H1 (cell line): ENCODE data around the gene NOL4L. TPM values are rescaled to one million over a fixed set of nuclear protein-coding genes. Genes with fewer than 3 reads are reported as not detected.

ENCODE experiments used
- CTCF ChIA-PET: fragments of 300-600 bp; sonication (Branson Sonifier 250); formaldehyde crosslinking; loops from one replicate; lab custom pipeline; 2021; ENCODE audit not compliant: partially characterized antibody; lab: Charles Lee
- POLR2A ChIA-PET: fragments of 300-600 bp; sonication (Branson Sonifier 250); formaldehyde crosslinking; loops from one replicate; lab custom pipeline; 2021; ENCODE audit warnings: inconsistent platforms; ENCODE audit not compliant: partially characterized antibody; lab: Charles Lee
- DNase-seq, 2 experiments: peaks; one replicate each; pipeline versions ENCODE4 v3.0.0 to v3.0.0-alpha.2; 2010 to 2022; ENCODE audit warnings: low spot score in 2 of 2, low read depth in 1 of 2, mixed read lengths in 1 of 2
- FAIRE-seq: peaks from 2 replicates; lab custom pipeline; 2011; peaks lifted over from hg19 to GRCh38; lab: Jason Lieb, UNC
- H2AFZ ChIP-seq: 2 replicates; pipeline ENCODE4 v1.8.1; 2012; ENCODE audit warnings: low read length, inconsistent platforms
- H2AK5ac ChIP-seq: 2 replicates; pipeline ENCODE4 v1.6.1; 2013; ENCODE audit warnings: low read depth, low read length
- H2BK120ac ChIP-seq: replicated peaks from 2 replicates; pipeline ENCODE3; 2013; ENCODE audit warnings: low read depth, low read length, inconsistent platforms
- H2BK12ac ChIP-seq: 2 replicates; pipeline ENCODE4 v1.6.1; 2013; ENCODE audit warnings: low read depth, low read length
- H2BK15ac ChIP-seq: 2 replicates; pipeline ENCODE4 v1.6.1; 2013; ENCODE audit warnings: low read length
- H2BK20ac ChIP-seq: 2 replicates; pipeline ENCODE4 v1.6.1; 2013; ENCODE audit warnings: low read length
- H2BK5ac ChIP-seq: 2 replicates; pipeline ENCODE4 v1.6.1; 2013; ENCODE audit warnings: low read depth, low read length
- H3K14ac ChIP-seq: 2 replicates; pipeline ENCODE4 v1.6.1; 2013; ENCODE audit warnings: inconsistent platforms; ENCODE audit not compliant: insufficient read length
- H3K18ac ChIP-seq: 2 replicates; pipeline ENCODE4 v1.6.1; 2013; ENCODE audit warnings: low read length; ENCODE audit errors: extremely low read depth
- H3K23ac ChIP-seq: 2 replicates; pipeline ENCODE4 v1.6.1; 2013; ENCODE audit warnings: inconsistent platforms; ENCODE audit not compliant: insufficient read length
- H3K23me2 ChIP-seq: 2 replicates; pipeline ENCODE4 v1.6.1; 2013; ENCODE audit warnings: low read depth, low read length
- H3K27ac ChIP-seq: 2 replicates; pipeline ENCODE4 v1.6.1; 2011; ENCODE audit warnings: low read depth, low read length, inconsistent platforms
- H3K27me3 ChIP-seq, 4 experiments: replicated peaks in 1 of 4; 1 replicate in 1 of 4; 2 replicates in 3 of 4; pipeline versions ENCODE4 v1.6.1 to v1.8.1; 2011 to 2013; ENCODE audit warnings: low read length in 3 of 4, mild to moderate bottlenecking in 3 of 4, inconsistent platforms in 2 of 4, mixed read lengths in 2 of 4, moderate library complexity in 1 of 4; ENCODE audit not compliant: control insufficient read depth in 3 of 4, insufficient read depth in 3 of 4; ENCODE audit errors: extremely low read depth in 1 of 4
- H3K36me3 ChIP-seq, 4 experiments: 2 replicates each; pipeline versions ENCODE4 v1.6.1 to v1.8.1; 2011 to 2013; ENCODE audit warnings: mild to moderate bottlenecking in 4 of 4, low read length in 3 of 4, moderate library complexity in 2 of 4, control low read depth in 1 of 4, inconsistent platforms in 1 of 4; ENCODE audit not compliant: insufficient read depth in 4 of 4, control insufficient read depth in 2 of 4
- H3K4ac ChIP-seq: replicated peaks from 2 replicates; pipeline ENCODE3; 2013; ENCODE audit warnings: low read length, low read depth, mixed read lengths, inconsistent platforms; ENCODE audit not compliant: insufficient read length
- H3K4me1 ChIP-seq, 4 experiments: replicated peaks in 1 of 4; 1 replicate in 1 of 4; 2 replicates in 3 of 4; pipeline versions ENCODE4 v1.6.1 to v1.8.1; 2011 to 2013; ENCODE audit warnings: low read length in 3 of 4, inconsistent platforms in 2 of 4, mixed read lengths in 1 of 4; ENCODE audit not compliant: insufficient read depth in 4 of 4, control insufficient read depth in 3 of 4
- H3K4me2 ChIP-seq, 2 experiments: 2 replicates each; pipeline versions ENCODE4 v1.6.1 to v1.8.1; 2011 to 2013; ENCODE audit warnings: low read depth in 2 of 2, low read length in 2 of 2, control low read depth in 1 of 2, inconsistent platforms in 1 of 2, mild to moderate bottlenecking in 1 of 2; ENCODE audit not compliant: insufficient read depth in 1 of 2
- H3K4me3 ChIP-seq, 4 experiments: fragments of 200-600, 300-600 bp in 1 of 4; sonication (generic), shearing (Covaris generic), sonication (Bioruptor Twin) in 1 of 4; 2 replicates each; pipeline versions ENCODE4 v1.5.1 to v1.8.1; 2011 to 2016; ENCODE audit warnings: low read length in 4 of 4, low read depth in 3 of 4, control low read depth in 2 of 4, inconsistent platforms in 2 of 4, mild to moderate bottlenecking in 2 of 4, mixed read lengths in 1 of 4, moderate library complexity in 1 of 4; ENCODE audit not compliant: insufficient read depth in 2 of 4; ENCODE audit errors: extremely low read depth in 1 of 4
- H3K56ac ChIP-seq: replicated peaks from 2 replicates; pipeline ENCODE3; 2013; ENCODE audit warnings: low read depth, mild to moderate bottlenecking, mixed read lengths, low read length, inconsistent platforms; ENCODE audit not compliant: insufficient read length
- H3K79me1 ChIP-seq: 2 replicates; pipeline ENCODE4 v1.6.1; 2013; ENCODE audit warnings: low read depth, low read length, control low read depth
- H3K79me2 ChIP-seq, 2 experiments: 2 replicates each; pipeline versions ENCODE4 v1.6.1 to v1.8.1; 2012 to 2013; ENCODE audit warnings: low read length in 2 of 2, mild to moderate bottlenecking in 2 of 2, inconsistent platforms in 1 of 2; ENCODE audit not compliant: insufficient read depth in 2 of 2, control insufficient read depth in 1 of 2
- H3K9ac ChIP-seq, 4 experiments: replicated peaks in 1 of 4; 1 replicate in 1 of 4; 2 replicates in 3 of 4; pipeline versions ENCODE4 v1.6.1 to v1.8.1; 2011 to 2013; ENCODE audit warnings: low read depth in 3 of 4, low read length in 3 of 4, control low read depth in 2 of 4, mild to moderate bottlenecking in 2 of 4, moderate library complexity in 2 of 4, inconsistent platforms in 1 of 4; ENCODE audit errors: extremely low read depth in 1 of 4
- H3K9me3 ChIP-seq, 2 experiments: 2 replicates each; pipeline versions ENCODE4 v1.6.1 to v1.8.1; 2012 to 2013; ENCODE audit warnings: mild to moderate bottlenecking in 2 of 2, moderate library complexity in 2 of 2, control low read depth in 1 of 2, inconsistent platforms in 1 of 2, low read depth in 1 of 2, low read length in 1 of 2, mixed read lengths in 1 of 2; ENCODE audit not compliant: insufficient read depth in 2 of 2
- H4K20me1 ChIP-seq, 2 experiments: replicated peaks in 1 of 2; 2 replicates each; pipeline versions ENCODE3 to v1.8.1; 2011 to 2013; ENCODE audit warnings: inconsistent platforms in 2 of 2, low read length in 2 of 2, mild to moderate bottlenecking in 1 of 2; ENCODE audit not compliant: insufficient read depth in 2 of 2, control insufficient read depth in 1 of 2
- H4K5ac ChIP-seq: 2 replicates; pipeline ENCODE4 v1.6.1; 2013; ENCODE audit warnings: low read length, low read depth, mixed read lengths, inconsistent platforms; ENCODE audit not compliant: insufficient read length
- H4K8ac ChIP-seq: 2 replicates; pipeline ENCODE4 v1.8.0; 2013; ENCODE audit warnings: mild to moderate bottlenecking, moderate library complexity, low read length, inconsistent platforms; ENCODE audit not compliant: insufficient read depth; ENCODE audit errors: extremely low read depth
- H4K91ac ChIP-seq: replicated peaks from 2 replicates; pipeline ENCODE3; 2013; ENCODE audit warnings: low read length, mixed read lengths, inconsistent platforms; ENCODE audit not compliant: insufficient read length
- BCL11A ChIP-seq, 2 experiments: IDR thresholded peaks; one replicate each; pipeline ENCODE4 v1.6.1; 2011; ENCODE audit warnings: low read depth in 2 of 2, low read length in 2 of 2, mild to moderate bottlenecking in 2 of 2
- CREB1 ChIP-seq: IDR thresholded peaks from 2 replicates; pipeline ENCODE4 v1.6.1; 2012; ENCODE audit warnings: inconsistent platforms
- FOSL1 ChIP-seq: IDR thresholded peaks from 2 replicates; pipeline ENCODE4 v1.6.1; 2011; ENCODE audit warnings: mild to moderate bottlenecking, low read depth, low read length, moderate library complexity; ENCODE audit not compliant: insufficient read depth
- HDAC6 ChIP-seq: IDR thresholded peaks from one replicate; pipeline ENCODE4 v1.7.1; 2012; ENCODE audit warnings: low read depth, mild to moderate bottlenecking, inconsistent platforms, low read length, moderate library complexity
- JUND ChIP-seq: IDR thresholded peaks from 2 replicates; pipeline ENCODE4 v1.6.1; 2011; ENCODE audit warnings: mild to moderate bottlenecking, improper control_type of control experiment, low read length
- NRF1 ChIP-seq: IDR thresholded peaks from 2 replicates; pipeline ENCODE4 v1.6.1; 2011; ENCODE audit warnings: mild to moderate bottlenecking, low read depth, low read length, improper control_type of control experiment
- RXRA ChIP-seq: IDR thresholded peaks from 2 replicates; pipeline ENCODE4 v1.6.1; 2011; ENCODE audit warnings: low read depth, mild to moderate bottlenecking, low read length, moderate library complexity; ENCODE audit not compliant: insufficient read depth
- SAP30 ChIP-seq: fragments of 300-600 bp; sonication (generic); IDR thresholded peaks from 2 replicates; pipeline ENCODE4 v1.7.1; 2012; ENCODE audit warnings: low read length, moderate library complexity, mild to moderate bottlenecking, inconsistent platforms; ENCODE audit not compliant: insufficient read depth, insufficient replicate concordance
- SP1 ChIP-seq: IDR thresholded peaks from 2 replicates; pipeline ENCODE4 v1.6.1; 2011; ENCODE audit warnings: low read depth, low read length
- SRF ChIP-seq: IDR thresholded peaks from 2 replicates; pipeline ENCODE4 v1.6.1; 2011; ENCODE audit warnings: mild to moderate bottlenecking, low read depth, low read length, moderate library complexity
- TBP ChIP-seq: IDR thresholded peaks from 2 replicates; pipeline ENCODE4 v1.6.1; 2011; ENCODE audit warnings: low read depth, low read length, improper control_type of control experiment
- TCF12 ChIP-seq: IDR thresholded peaks from 2 replicates; pipeline ENCODE4 v1.6.1; 2011; ENCODE audit warnings: low read depth, mild to moderate bottlenecking, low read length
- WGBS, 2 experiments: shearing (Covaris generic) in 1 of 2; methylation state at CpG; one replicate each; pipeline versions ENCODE4 v1.1.6 to v1.1.7; 2013 to 2015; ENCODE audit warnings: low lambda C conversion rate in 2 of 2, mixed read lengths in 2 of 2, inconsistent platforms in 1 of 2, low coverage in 1 of 2, missing lambda C conversion rate in 1 of 2; ENCODE audit not compliant: insufficient replicate concordance in 2 of 2, insufficient coverage in 1 of 2, insufficient read length in 1 of 2; ENCODE audit errors: extremely low coverage in 1 of 2, missing lambda C conversion rate in 1 of 2; 5-methylcytosine and 5-hydroxymethylcytosine counted together
- polyA plus RNA-seq, 7 experiments: library from polyadenylated mRNA; depleted of rRNA in 3 of 7; stranded (reverse) in 5 of 7; unstranded in 2 of 7; fragments of >200 nt in 5 of 7; fragments of 200-250 nt in 2 of 7; gene quantifications; 1 replicate in 5 of 7; 2 replicates in 1 of 7; 4 replicates in 1 of 7; pipeline versions ENCODE4 v1.2.1 to v1.2.3, GENCODE V29; 2011 to 2013; ENCODE audit warnings: missing spikeins in 2 of 7, mixed read lengths in 2 of 7
- total RNA-seq: library from RNA; stranded (reverse); fragmentation: NEBNext Ultra II Directional; extraction: Animal tissue kit (Norgen Biotek cat#: 25700); gene quantifications from 2 replicates; pipeline ENCODE4 v1.2.1, GENCODE V29; 2021

The NOL4L gene
- total and polyA plus RNA-seq, 2 of the 8 experiments (the other 6 are each of a cell fraction or from before 2014, with no cell fraction given): 15.3 to 23.7 TPM

GRCh38 chr20:32535316-32535952 lies 49.7 kb downstream of the NOL4L start:
- H3K79me1 ChIP-seq: no peaks in the 10 kb centered on the region
- FAIRE-seq: no peak
- peaks cover 11% of the 10 kb centered on the region for H3K23me2 ChIP-seq
- H4K91ac ChIP-seq: no peak overlapping the region
- H3K56ac ChIP-seq: no peak overlapping the region
- H2BK15ac ChIP-seq: no peak overlapping the region
- no peak overlapping the region for H2BK120ac ChIP-seq
- H2BK20ac ChIP-seq: no peak overlapping the region
- no peaks in the 10 kb centered on the region for H3K36me3 ChIP-seq
- no peak overlapping the region for H3K23ac ChIP-seq
- WGBS, 2 experiments: 75% methylated on average over 17 of the region's 18 CpGs; no CpG with 5 or more reads in 1 of the 2 experiments
- no peaks in the 10 kb centered on the region for H3K79me2 ChIP-seq
- H3K27me3 ChIP-seq: peaks cover 3 to 22% (median 20%) of the 10 kb centered on the region in 4 experiments
- peaks cover 10 to 24% (median 17%) of the 10 kb centered on the region in 4 experiments for H3K4me1 ChIP-seq
- no peak overlapping the region for H3K18ac ChIP-seq
- H3K9me3 ChIP-seq: no peaks in the 10 kb centered on the region
- CTCF ChIA-PET: interaction anchor here (1.0 to 3.0 kb wide), 5 partner anchors 14 to 119 kb away, joined by 3 to 15 read pairs (median 4); no protein-coding TSS in a partner anchor
- H4K8ac ChIP-seq: no peak overlapping the region; the same call in 1 of the 2 replicates
- H2BK5ac ChIP-seq: no peak overlapping the region; the same call in 1 of the 2 replicates
- no peak overlapping the region for H2BK12ac ChIP-seq
- DNase-seq: no peak
- H2AFZ ChIP-seq: no peak overlapping the region
- no peak overlapping the region for H3K14ac ChIP-seq
- peaks cover 0 to 5% of the 10 kb centered on the region in 2 experiments for H4K20me1 ChIP-seq
- peak overlapping the region in 1 of 4 experiments; percentile 62; a peak in 1 of 8 replicates for H3K4me3 ChIP-seq
- H3K27ac ChIP-seq: no peak overlapping the region
- POLR2A ChIA-PET: interaction anchor here (0.6 to 1.9 kb wide), 2 partner anchors 8 to 53 kb away, joined by 3 to 7 read pairs; no protein-coding TSS in a partner anchor
- H4K5ac ChIP-seq: no peak overlapping the region
- H3K4me2 ChIP-seq: peak overlapping the region; percentile 54 to 94; a peak in 3 of 4 replicates
- no peak overlapping the region for H3K9ac ChIP-seq
- no peak overlapping the region for H2AK5ac ChIP-seq
- H3K4ac ChIP-seq: no peak overlapping the region
- TF ChIP-seq TCF12: no peak
- TF ChIP-seq SRF: no peak
- TF ChIP-seq NRF1: no peak
- TF ChIP-seq RXRA: no peak
- TF ChIP-seq SP1: no peak
- TF ChIP-seq FOSL1: no peak
- no peak for TF ChIP-seq CREB1
- no peak for TF ChIP-seq BCL11A (IDR thresholded peaks at IDR 0.05; ENCODE audit: low read depth in 2 of 2, low read length in 2 of 2)
- TF ChIP-seq JUND: no peak
- TF ChIP-seq TBP: no peak
- no peak for TF ChIP-seq SAP30
- no peak for TF ChIP-seq HDAC6
